DMS 273 (cell line): Measurements from ENCODE around the gene PPP2R3B.
"Not testable (repeated sequence)": the region's sequence is repeated elsewhere in the genome, so short reads cannot be mapped to it uniquely, and the experiment has no call there.

ENCODE experiments used
- DNase-seq: peaks from one replicate; lab custom pipeline; 2025; ENCODE audit not compliant: unreplicated experiment; lab: John Stamatoyannopoulos, UW

The PPP2R3B gene

DNA sequence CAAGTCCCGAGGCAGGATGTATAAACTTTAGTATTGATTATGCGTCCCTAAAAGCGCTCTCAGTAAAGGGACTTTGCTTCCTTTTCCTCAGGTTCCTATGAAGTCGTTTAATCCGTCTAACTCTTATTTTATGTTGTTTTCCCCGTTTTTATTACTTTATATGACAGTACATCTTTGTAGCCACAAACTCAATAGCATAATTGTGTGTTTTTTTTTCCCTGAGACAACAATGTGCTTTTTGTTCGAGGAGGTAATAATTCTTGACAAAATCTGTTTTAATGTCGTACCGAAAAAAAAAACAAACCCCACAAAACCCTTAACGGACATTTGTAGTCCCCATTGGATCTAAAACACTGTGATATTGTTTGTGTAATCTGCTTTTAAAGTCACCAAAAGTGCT, 17.9 kb upstream of the PPP2R3B start:
- DNase-seq = no peak

DNA sequence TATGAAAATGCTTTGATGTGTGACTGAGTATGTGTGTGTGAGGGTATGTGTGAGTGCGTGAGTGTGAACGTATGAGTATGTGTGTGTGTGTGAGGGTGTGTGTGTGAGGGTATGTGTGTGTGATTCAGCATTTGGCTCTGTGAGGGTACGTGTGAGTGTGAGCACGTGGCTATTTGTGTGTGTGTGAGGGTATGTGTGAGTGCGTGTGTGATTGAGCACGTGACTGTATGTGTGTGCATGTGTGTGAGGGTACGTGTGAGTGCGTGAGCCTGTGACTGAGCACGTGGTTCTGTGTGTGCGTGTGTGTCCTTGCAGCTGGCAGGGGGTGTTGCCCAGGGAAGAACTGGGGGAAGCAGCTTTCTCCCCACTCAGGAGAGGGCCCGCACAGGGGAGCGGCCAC, 16.1 kb upstream of the PPP2R3B start:
- no peak for DNase-seq

DNA sequence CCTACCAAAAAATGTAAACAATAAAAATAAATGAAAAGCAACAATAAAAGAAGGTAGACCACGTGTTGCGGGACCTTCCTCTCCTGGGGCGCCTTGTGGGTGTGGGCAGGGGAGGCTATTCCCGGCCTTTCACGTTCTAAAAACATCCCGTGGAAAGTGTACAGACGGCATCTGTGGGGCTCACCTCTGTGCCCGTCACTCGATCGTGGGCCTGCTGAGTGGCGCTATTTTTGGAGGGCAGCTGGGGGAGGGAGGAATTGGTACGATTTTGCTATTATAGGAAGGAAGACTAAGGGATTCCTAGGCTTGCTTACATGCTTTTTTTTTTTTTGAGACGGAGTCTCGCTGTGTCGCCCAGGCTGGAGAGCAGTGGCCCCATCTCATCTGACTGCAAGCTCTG, 13.6 kb upstream of the PPP2R3B start:
- DNase-seq = no peak

DNA sequence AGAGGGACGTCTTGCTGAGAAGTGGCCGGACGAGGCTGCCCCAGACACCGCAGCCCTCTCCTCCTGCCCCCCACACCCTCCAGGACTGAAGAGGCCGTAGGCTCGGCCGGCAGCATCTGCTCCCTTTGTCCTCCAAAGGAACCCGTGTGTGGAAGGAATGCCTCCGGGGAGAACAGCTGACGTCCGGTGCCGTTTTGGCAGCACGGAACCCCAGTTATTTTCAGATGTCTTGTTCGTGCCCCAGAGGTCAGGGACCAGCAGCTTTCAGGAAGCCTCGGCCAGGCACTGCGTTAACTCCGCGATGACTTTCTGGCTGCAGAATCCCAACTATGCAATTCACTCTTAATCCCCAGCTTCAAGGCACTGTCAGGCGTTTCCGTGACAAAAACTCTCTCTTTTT, 10.9 kb upstream of the PPP2R3B start:
- DNase-seq = no peak

DNA sequence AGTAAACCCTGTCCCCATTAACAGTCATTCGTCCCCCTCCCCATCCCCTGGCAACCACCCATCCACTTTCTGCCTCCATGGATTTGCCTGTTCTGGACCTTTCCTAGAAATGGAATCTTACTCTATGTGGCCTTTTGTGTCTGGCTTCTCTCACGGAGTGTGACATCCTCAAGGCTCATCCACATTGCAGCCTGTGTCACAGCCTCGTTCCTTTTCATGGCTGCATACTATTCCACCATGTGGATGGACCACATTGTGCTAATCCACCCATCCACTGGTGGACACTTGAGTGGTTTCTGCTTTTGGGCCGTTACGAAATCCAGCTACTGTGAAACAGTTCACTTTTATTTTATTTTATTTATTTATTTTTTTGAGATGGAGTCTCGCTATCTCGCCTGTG, 8.1 kb upstream of the PPP2R3B start:
- no peak for DNase-seq

DNA sequence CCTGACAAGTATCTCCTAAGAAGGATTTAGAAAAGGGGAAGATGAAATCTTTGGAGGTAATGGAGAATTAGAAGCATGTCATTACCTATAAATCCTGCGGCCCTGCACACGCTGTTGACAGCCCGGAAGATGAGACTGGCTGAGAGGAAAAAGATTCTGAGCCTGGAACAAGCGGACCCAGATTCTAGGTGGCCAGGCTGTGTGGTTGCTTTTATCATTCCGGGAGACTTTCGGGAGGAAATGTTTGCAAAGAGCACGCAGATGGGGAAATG, 5.8 kb upstream of the PPP2R3B start:
- DNase-seq = no peak

DNA sequence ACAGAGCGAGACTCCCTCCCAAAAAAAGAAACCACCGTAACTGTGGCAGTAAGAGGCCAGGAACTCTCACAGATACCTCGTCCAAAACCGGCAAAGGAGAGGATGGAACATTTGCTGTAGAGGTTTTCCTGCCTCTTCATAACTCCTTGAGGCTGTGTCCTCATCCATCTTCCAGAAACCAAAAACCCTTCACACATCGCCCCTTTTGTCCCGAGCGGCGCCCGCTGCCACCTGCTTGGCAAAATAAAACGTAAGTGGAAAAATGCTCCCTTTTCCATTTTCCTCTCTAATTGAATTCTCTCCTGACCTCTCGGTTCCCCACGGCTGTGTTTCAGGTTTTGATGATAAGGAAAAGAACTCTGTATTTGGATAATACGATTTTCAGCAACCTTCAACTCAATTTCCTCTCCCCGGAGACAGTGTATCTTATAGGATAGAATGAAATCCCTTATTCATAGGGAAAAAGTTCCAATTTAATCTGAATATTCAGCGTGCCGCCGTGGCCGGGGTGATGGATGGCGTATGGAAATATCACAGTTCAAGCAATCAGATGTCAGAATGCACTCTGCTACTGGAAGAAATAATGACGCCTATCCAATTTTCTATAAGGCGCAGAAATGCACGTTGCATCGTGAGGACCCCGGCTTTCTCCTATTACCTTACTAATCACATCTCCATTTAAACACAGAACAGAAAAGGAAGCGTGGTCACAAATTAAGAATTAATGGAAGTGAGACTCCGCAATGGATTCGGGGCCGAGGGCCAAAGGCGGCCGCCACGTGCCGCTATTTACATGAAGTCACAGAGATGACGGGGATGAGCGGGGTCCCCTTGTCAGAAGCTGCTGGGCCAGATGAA, 5.2 kb upstream of the PPP2R3B start:
- DNase-seq = no peak

DNA sequence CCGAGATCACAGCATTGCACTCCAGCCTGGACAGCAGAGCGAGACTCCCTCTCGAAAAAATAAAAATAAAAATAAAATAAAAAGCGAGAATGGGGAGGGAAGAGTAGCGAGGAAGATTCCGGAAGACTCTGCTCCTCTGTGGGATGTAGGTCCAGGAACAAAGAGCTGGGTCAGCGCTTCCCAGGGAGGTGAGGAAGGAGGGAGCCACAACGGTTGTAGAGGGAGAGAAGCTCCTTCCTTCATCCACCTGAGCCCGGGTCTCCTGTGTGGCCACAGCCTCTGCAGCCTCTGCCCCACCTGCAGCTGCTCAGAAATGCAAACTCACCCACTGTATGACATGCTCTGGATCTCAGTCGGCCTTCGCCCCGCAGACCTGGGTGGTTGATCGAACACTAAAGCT, 3.8 kb upstream of the PPP2R3B start:
- no peak for DNase-seq

DNA sequence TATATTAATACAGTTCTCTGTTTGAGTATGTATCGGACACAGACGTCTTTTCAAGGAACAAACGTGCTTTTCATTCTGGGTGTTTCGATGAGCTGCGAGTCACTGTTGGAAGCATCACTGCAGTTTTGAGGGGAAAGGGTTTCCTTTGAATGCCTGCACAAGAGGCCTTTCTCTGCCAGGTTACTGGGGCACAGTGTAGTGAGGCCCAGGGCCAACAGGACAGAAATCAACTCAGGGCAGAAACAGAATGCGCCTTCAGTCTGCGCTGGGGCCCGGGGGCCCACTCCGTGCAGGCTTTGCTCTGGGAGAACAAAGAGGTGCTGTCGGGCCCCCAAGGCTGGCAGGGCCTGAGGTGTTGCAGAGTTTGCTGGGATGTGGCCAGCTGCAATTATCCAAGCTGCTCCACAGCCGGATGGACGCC, 2.3 kb upstream of the PPP2R3B start:
- DNase-seq = no peak

DNA sequence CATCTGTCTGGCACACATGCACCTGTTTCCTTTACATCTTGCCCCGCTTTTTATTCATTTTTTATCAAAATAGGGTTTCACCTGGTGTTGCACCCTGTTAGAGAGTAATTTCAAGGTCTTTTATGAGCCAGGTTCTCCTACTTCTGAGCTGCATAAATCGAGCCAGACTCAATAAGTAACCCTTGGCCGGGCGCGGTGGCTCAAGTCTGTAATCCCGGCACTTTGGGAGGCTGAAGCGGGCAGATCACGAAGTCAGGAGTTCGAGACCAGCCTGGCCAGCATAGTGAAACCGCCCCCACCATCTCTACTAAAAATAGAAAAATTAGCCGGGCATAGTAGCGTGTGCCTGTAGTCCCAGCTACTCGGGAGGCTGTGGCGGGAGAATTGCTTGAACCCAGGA, 1.0 kb upstream of the PPP2R3B start:
- DNase-seq = no peak

DNA sequence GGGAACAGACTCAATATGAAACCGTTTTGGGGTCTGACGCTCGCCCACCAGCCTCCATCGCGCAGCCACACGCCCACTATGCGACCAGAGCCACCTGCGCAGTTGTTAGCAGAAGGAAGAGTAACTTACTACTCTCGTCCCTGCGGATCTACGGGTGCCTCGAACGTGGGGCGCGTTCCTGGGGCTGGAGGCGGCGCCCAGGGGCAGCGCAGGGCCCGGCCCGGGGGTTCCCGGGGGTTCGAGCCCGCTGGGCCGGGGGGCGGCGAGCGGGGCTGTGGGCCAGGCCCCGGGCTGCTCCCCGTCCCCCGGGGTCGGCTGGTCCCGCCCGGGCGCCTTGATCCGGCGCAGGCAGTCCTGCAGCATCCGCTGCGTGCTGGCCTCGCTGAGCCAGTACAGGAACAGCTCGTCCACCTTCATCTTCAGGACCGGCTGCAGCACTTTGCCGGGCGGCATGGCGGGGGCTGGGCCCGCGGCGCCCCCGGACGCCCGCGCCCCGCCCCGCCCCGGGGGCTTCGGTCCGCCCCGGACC, 404 bp downstream of the PPP2R3B start:
- DNase-seq = no peak

DNA sequence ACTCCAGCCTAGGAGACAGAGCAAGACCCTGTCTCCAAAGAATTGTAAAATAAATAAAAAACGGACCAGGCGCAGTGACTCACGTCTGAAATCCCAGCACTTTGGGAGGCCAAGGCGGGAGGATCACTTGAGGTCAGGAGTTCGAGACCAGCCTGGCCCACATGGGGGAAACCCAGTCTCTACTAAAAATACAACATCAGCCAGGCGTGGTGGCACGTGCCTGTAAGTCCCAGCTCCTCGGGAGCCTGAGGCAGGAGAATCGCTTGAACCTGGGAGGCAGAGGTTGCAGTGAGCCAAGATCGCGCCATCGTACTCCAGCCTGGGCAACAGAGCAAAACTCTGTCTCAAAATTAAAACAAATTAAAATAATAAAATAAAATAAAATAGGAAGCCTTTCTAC, 971 bp downstream of the PPP2R3B start:
- DNase-seq = not testable (repeated sequence)

DNA sequence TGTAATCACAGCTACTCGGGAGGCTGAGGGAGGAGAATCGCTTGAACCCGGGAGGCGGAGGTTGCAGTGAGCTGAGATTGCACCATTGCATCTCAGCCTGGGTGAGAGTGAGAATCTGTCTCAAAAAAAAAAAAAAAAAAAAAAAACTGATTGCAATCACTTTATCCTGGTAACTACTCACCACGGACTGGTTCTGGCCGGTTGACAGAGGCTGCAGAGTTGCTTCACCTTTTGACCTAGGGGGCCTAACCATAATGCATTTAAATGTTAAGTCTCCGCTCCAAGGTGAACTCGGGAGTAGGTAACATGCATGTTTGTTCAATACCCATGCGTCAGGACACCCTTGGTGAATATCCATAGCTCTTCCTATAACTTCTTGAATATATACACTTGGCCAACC, 1.8 kb downstream of the PPP2R3B start:
- DNase-seq = no peak

DNA sequence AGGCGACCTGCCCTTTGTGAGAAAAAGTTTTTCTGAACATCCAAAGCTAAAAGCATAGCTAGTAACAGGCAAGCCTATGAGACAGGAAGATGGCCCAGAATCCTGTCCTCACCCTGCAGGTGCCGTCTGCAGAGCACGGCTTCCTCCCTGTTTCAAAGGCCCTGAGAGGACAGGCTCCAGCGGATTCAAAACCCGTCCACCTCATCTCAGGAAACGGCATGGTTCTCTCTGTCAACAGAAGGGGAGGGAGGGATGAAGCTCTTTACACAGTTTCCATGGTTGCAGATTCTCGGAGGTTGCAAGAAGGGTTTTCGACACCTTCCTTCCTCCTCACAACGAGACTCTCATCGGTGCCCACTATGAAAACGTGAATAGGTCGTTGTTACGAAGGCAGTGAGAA, 8.3 kb downstream of the PPP2R3B start:
- no peak for DNase-seq

DNA sequence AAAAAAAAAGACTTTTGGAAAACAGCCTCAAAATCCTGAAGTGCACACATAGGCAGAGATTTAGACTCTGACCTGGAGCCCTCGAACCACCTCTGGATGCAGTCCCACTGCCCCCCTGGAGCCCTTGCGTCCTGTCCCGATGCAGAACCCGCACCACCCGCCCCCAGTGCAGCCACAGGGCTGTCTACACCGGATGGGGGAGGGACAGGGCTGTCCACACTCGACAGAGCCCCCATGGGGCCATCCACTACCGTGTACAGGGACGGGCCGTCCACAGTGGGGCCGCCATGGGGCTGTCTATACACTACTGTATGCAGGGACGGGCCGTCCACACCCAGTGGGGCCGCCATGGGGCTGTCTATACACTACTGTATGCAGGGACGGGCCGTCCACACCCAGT, 10.5 kb downstream of the PPP2R3B start:
- DNase-seq = not testable (repeated sequence)

DNA sequence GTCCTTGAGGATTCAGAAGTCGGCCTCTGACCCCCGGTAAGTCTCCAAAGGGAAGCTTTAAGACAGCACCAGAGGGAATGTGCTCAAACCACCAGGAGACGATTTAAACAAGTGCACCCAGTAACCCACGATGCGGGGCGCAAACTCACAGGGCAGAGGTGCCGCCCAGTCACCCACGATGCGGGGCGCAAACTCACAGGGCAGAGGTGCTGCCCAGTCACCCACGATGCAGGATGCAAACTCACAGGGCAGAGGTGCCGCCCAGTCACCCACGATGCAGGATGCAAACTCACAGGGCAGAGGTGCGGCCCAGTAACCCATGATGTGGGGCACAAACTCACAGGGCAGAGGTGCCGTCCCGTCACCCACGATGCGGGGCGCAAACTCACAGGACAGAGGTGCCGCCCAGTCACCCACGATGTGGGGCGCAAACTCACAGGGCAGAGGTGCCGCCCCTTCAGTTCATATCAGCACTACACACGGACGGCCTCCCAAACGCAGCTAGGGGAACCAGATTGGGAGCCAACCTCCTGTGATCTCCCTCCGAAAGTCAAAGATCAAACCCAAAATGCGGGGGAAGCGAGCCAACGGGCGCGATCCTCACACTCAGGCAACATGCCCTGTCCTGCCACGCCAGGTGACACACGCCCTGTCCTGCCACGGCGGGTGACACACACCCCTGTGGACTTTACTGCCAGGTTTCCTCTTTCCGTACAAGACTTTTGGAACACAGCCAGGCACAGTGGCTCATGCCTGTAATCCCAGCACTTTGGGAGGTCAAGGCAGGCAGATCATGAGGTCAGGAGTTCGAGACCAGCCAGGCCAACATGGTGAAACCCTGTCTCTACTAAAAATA, 11.3 kb downstream of the PPP2R3B start:
- no peak for DNase-seq

DNA sequence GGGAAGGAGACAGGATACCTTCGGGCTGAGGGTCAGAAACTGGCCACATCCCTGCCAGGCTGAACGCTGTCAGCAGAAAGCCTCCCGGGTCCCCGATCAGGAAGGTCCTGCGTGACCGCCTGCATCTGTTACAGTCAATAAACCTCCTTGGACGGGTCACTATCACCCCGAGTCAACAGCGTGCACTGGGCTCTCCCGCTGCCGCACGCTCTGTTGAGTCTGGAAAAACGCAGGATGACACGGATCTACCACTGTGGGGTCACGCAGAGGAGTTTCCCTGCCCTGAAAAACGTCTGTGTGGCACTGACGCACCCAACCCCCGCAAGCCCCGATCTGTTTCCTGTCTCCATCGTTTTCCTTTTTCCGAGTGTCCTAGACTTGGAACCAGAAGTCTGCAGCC, 12.1 kb downstream of the PPP2R3B start:
- DNase-seq = no peak

DNA sequence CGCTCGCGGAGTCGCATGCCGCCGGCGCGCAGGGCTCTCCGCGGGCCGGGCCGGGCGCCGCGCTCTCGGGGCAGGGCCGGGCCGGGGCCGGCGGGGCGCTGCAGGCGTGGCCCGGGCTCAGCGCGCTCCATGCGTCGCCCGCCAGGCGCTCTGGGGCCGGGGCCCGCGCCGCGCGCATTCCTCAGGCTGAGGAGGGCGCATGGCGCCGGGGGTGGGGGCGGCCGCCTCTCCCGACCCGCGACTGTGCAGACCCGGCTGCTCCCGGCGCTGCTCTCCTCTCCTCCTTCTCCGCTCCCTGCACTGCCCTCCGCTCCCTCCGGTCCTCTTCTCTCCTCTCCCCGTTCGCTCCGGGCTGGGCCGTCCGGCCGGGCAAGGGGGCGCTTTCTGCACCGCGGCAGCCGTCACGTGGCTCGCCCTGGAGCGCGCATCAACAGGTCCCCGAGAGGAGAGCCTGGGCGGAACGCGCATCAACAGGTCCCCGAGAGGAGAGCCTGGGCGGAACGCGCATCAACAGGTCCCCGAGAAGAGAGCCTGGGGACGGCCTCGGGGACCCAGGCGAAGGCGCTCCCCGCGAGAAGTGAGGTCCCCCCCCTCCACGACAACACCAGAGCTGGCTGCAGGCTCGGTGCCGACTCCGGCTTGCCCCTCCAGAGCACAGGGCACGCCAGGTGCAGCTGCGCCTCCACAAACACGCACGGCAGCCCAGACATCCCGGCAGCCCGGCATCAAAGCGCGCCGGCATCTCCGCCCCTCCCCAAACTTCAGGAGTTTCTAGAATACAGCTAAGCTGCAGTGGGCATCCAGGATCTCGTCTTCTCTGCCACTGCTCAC, 12.9 kb downstream of the PPP2R3B start:
- DNase-seq = no peak

DNA sequence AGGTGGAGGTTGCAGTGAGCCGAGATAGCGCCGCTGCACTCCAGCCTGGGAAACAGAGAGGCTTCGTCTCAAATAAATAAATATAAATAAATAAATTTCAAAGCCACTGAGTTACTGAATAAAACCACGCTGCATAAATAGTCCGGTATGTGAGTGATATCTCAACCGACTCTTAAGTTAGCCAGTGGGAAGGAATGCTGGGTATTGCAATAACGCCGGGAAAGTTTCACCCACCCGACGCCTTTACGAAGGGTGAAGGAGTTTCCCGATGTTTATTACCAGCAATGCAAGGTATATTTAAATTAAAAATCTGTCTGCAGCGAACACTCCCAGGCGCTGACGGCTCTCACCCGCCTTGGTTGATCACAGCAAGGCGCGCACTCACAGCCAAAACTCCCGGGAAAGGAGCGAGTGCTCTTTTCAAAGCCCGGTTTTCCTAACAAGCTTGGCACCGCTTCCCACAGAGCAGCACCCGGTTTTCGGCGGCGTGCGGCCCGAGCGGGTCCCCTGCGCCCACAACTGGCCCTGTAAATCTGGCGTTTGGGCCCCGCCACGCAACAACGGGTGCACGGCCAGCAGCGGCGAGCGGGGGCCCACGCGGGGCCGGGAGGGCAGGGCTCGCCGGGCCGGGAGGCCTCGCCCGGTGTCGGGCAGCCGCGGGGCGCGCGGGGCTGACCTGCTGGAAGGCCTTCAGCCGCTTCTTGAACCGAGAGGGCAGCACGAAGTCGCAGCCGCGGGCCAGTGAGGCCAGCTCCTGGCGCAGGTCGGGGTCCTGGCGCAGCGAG, 13.7 kb downstream of the PPP2R3B start:
- DNase-seq = no peak

DNA sequence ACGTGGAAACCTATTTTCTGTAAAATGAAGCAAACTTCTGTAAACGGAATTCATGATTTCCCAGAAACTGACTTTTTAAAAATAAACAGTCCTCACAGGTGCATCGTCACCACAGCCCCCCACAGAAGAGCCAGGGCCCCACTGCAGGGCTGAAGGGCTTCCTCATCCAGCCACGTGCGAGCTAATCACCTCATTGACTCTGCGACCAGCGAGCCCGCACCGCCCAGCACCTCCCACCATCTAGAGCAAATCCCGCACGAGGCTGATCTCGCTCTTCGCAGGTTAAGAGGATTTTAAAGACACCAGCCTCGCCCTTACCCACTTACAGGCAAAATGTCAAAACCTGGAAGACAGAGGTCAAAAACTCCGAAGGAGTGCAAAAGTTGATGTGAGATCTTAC, 14.8 kb downstream of the PPP2R3B start:
- no peak for DNase-seq
